HG03378 (cell line): ENCODE measurements around the gene CRABP2.

Source experiments
- ATAC-seq: cut with Tn5 transposase; IDR thresholded peaks from one replicate; pipeline ENCODE4 v1.9.1; 2021; ENCODE audit warnings: mild to moderate bottlenecking, moderate library complexity; ENCODE audit not compliant: unreplicated experiment

CRABP2 gene

GRCh38 chr1:156691665-156692440 is 13.5 kb downstream of the CRABP2 start:
- ATAC-seq, result no peak

- no peak for ATAC-seq
Observed at GRCh38 chr1:156691191-156691590, 14.2 kb downstream of the CRABP2 start.

GRCh38 chr1:156690675-156691036 is 14.7 kb downstream of the CRABP2 start:
- ATAC-seq, result no peak

- no peak for ATAC-seq
Observed at GRCh38 chr1:156689953-156690674, 15.3 kb downstream of the CRABP2 start.

GRCh38 chr1:156689035-156689952 is 16.1 kb downstream of the CRABP2 start:
- no peak for ATAC-seq

- no peak for ATAC-seq
Observed at GRCh38 chr1:156684227-156684782, 21.1 kb downstream of the CRABP2 start.

- no peak for ATAC-seq
Observed at GRCh38 chr1:156682166-156682890, 23.1 kb downstream of the CRABP2 start.

GRCh38 chr1:156681196-156681960 is 24.0 kb downstream of the CRABP2 start:
- ATAC-seq, result no peak

- no peak for ATAC-seq
Observed at GRCh38 chr1:156680056-156680455, 25.3 kb downstream of the CRABP2 start.

- no peak for ATAC-seq
Observed at GRCh38 chr1:156677616-156678596, 27.5 kb downstream of the CRABP2 start.

- no peak for ATAC-seq
Observed at GRCh38 chr1:156676820-156677615, 28.4 kb downstream of the CRABP2 start, which contains the start of gene NES. NES (minus strand) TSS chr1:156677407; CDS start chr1:156677264, 143 bp downstream.

- no peak for ATAC-seq
Observed at GRCh38 chr1:156676114-156676819, 29.1 kb downstream of the CRABP2 start.

GRCh38 chr1:156675210-156676113 is 29.9 kb downstream of the CRABP2 start:
- no peak for ATAC-seq

- ATAC-seq, result no peak
Observed at GRCh38 chr1:156673387-156674121, 31.8 kb downstream of the CRABP2 start.

- no peak for ATAC-seq
Observed at GRCh38 chr1:156671804-156672203, 33.6 kb downstream of the CRABP2 start.
